ENCODE results near the gene CTSZ.

DNA sequence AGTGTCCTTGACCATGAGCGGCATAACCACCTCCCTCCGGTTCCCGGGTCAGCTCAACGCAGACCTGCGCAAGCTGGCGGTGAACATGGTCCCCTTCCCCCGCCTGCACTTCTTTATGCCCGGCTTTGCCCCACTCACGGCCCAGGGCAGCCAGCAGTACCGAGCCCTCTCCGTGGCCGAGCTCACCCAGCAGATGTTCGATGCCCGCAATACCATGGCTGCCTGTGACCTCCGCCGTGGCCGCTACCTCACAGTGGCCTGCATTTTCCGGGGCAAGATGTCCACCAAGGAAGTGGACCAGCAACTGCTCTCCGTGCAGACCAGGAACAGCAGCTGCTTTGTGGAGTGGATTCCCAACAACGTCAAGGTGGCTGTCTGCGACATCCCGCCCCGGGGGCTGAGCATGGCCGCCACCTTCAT, 17.1 kb upstream of the CTSZ start:
- TF ChIP-seq, protein P1, sequence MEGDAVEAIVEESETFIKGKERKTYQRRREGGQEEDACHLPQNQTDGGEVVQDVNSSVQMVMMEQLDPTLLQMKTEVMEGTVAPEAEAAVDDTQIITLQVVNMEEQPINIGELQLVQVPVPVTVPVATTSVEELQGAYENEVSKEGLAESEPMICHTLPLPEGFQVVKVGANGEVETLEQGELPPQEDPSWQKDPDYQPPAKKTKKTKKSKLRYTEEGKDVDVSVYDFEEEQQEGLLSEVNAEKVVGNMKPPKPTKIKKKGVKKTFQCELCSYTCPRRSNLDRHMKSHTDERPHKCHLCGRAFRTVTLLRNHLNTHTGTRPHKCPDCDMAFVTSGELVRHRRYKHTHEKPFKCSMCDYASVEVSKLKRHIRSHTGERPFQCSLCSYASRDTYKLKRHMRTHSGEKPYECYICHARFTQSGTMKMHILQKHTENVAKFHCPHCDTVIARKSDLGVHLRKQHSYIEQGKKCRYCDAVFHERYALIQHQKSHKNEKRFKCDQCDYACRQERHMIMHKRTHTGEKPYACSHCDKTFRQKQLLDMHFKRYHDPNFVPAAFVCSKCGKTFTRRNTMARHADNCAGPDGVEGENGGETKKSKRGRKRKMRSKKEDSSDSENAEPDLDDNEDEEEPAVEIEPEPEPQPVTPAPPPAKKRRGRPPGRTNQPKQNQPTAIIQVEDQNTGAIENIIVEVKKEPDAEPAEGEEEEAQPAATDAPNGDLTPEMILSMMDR (IDR thresholded peaks at IDR 0.05; ENCODE audit: low read depth, low read length, missing input control): no peak
- TF ChIP-seq, protein P2, sequence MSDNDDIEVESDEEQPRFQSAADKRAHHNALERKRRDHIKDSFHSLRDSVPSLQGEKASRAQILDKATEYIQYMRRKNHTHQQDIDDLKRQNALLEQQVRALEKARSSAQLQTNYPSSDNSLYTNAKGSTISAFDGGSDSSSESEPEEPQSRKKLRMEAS (IDR thresholded peaks at IDR 0.05): no peak
